ENCODE data around the gene MAPKBP1.

GRCh38 chr15:41795996-41796856, 21.9 kb downstream of the MAPKBP1 start:
- TF ChIP-seq CTCF (IDR thresholded peaks at IDR 0.05) = no peak
- no peak for TF ChIP-seq POLR2A (IDR thresholded peaks at IDR 0.05)
